Neural cell (in vitro differentiated cells): ENCODE measurements around the gene JRKL. TPM values are rescaled to one million over a fixed set of nuclear protein-coding genes. Genes with fewer than 3 reads are reported as not detected.
"Not testable (repeated sequence)": the region's sequence is repeated elsewhere in the genome, so short reads cannot be mapped to it uniquely, and the experiment has no call there.

ENCODE experiments used
- H2AFZ ChIP-seq: fragments of 200-600, 300-800 bp; sonication (generic), shearing (Covaris generic); 2 replicates; pipeline ENCODE4 v1.6.0; 2014; ENCODE audit warnings: low read depth, mild to moderate bottlenecking, antibody characterized with exemption, low read length, moderate library complexity
- H3F3A ChIP-seq: fragments of 200-600 bp; shearing (Covaris generic); 2 replicates; pipeline ENCODE4 v1.6.1; 2016; ENCODE audit warnings: mild to moderate bottlenecking, moderate library complexity, mixed read lengths, antibody characterized with exemption, low read length; ENCODE audit not compliant: insufficient read depth, poor library complexity, severe bottlenecking
- H3K27ac ChIP-seq: fragments of 200-600, 300-800 bp; sonication (generic), shearing (Covaris generic); 2 replicates; pipeline ENCODE4 v1.5.1; 2014; ENCODE audit warnings: mild to moderate bottlenecking, low read length, moderate library complexity
- H3K27me3 ChIP-seq: fragments of 300-800, 200-600 bp; sonication (generic), shearing (Covaris generic); 2 replicates; pipeline ENCODE4 v1.6.0; 2014; ENCODE audit warnings: mild to moderate bottlenecking, low read depth, low read length, moderate library complexity; ENCODE audit not compliant: insufficient read depth
- H3K36me3 ChIP-seq: fragments of 300-800, 200-600 bp; sonication (generic), shearing (Covaris generic); 2 replicates; pipeline ENCODE4 v1.5.1; 2014; ENCODE audit warnings: mild to moderate bottlenecking, antibody characterized with exemption, low read length, moderate library complexity; ENCODE audit not compliant: insufficient read depth
- H3K4me2 ChIP-seq: fragments of 300-800, 200-600 bp; sonication (generic), shearing (Covaris generic); 2 replicates; pipeline ENCODE4 v1.6.0; 2014; ENCODE audit warnings: mild to moderate bottlenecking, low read length
- H3K4me3 ChIP-seq: fragments of 300-800, 200-600 bp; sonication (generic), shearing (Covaris generic); 2 replicates; pipeline ENCODE4 v1.5.1; 2014; ENCODE audit warnings: mild to moderate bottlenecking, low read length, moderate library complexity
- H3K79me2 ChIP-seq: fragments of 200-600 bp; shearing (Covaris generic); replicated peaks from 2 replicates; pipeline ENCODE4 v1.6.0; 2014; ENCODE audit warnings: mild to moderate bottlenecking, low read length, moderate library complexity; ENCODE audit not compliant: insufficient read depth
- H3K9ac ChIP-seq: fragments of 300-800, 200-600 bp; sonication (generic), shearing (Covaris generic); 2 replicates; pipeline ENCODE4 v1.6.1; 2016; ENCODE audit warnings: mild to moderate bottlenecking, low read length, mixed read lengths
- H3K9me2 ChIP-seq: fragments of 200-600 bp; shearing (Covaris generic); 2 replicates; pipeline ENCODE4 v1.6.1; 2016; ENCODE audit warnings: mild to moderate bottlenecking, low read length, mixed read lengths; ENCODE audit not compliant: insufficient read depth
- H3K9me3 ChIP-seq: fragments of 200-600, 300-800 bp; sonication (generic), shearing (Covaris generic); 2 replicates; pipeline ENCODE4 v1.6.1; 2016; ENCODE audit warnings: mild to moderate bottlenecking, mixed run types, low read length, moderate library complexity, mixed read lengths
- H4K20me1 ChIP-seq: fragments of 200-600 bp; shearing (Covaris generic); 2 replicates; pipeline ENCODE4 v1.6.1; 2016; ENCODE audit warnings: mild to moderate bottlenecking, mixed run types; ENCODE audit not compliant: insufficient read depth
- EP300 ChIP-seq: fragments of 450-650 bp; conservative IDR thresholded peaks from 2 replicates; pipeline ENCODE4 v1.6.1; 2014; ENCODE audit warnings: antibody characterized with exemption, mild to moderate bottlenecking, moderate library complexity; ENCODE audit not compliant: poor library complexity, severe bottlenecking
- EZH2 ChIP-seq: fragments of 200-600, 300-800 bp; shearing (Covaris generic), sonication (generic); IDR thresholded peaks from 2 replicates; pipeline ENCODE4 v1.6.1; 2014; ENCODE audit warnings: antibody characterized with exemption, low read length, borderline replicate concordance, mild to moderate bottlenecking; ENCODE audit not compliant: insufficient read depth, poor library complexity, severe bottlenecking
- MXI1 ChIP-seq: fragments of 450-650 bp; conservative IDR thresholded peaks from 2 replicates; pipeline ENCODE4 v1.6.1; 2014; ENCODE audit warnings: antibody characterized with exemption, mild to moderate bottlenecking; ENCODE audit not compliant: poor library complexity, severe bottlenecking
- POLR2AphosphoS5 ChIP-seq: IDR thresholded peaks from 2 replicates; pipeline ENCODE4 v1.6.1; 2012
- RAD21 ChIP-seq: fragments of 450-650 bp; conservative IDR thresholded peaks from 2 replicates; pipeline ENCODE4 v1.6.1; 2014; ENCODE audit warnings: antibody characterized with exemption, mild to moderate bottlenecking, moderate library complexity
- REST ChIP-seq: IDR thresholded peaks from 2 replicates; pipeline ENCODE4 v1.6.1; 2012; ENCODE audit warnings: borderline replicate concordance
- SMC3 ChIP-seq: fragments of 450-650 bp; conservative IDR thresholded peaks from 2 replicates; pipeline ENCODE4 v1.6.1; 2014; ENCODE audit warnings: antibody characterized with exemption, mild to moderate bottlenecking, moderate library complexity; ENCODE audit not compliant: poor library complexity
- TAF1 ChIP-seq: IDR thresholded peaks from 2 replicates; pipeline ENCODE4 v1.6.1; 2012; ENCODE audit warnings: low read depth
- polyA plus RNA-seq: library from polyadenylated mRNA; depleted of rRNA; stranded (reverse); fragments of >200 nt; gene quantifications from 2 replicates; pipeline ENCODE4 v1.2.3, GENCODE V29; 2014
- TF ChIP-seq, protein P1 (sequence below): fragments of 450-650 bp; IDR thresholded peaks from 2 replicates; pipeline ENCODE4 v1.5.1; 2014; ENCODE audit warnings: antibody characterized with exemption, mild to moderate bottlenecking, moderate library complexity; ENCODE audit not compliant: poor library complexity, severe bottlenecking

Gene JRKL
- polyA plus RNA-seq, 1 donor from 2014 or later = 3.1 TPM

- Histone ChIP-seq H2AFZ (no peak overlapping the region), H3K27me3 (no peaks in the 10 kb centered on the region), H3K9me3 (no peaks in the 10 kb centered on the region), H3K9ac (no peak overlapping the region), H3K79me2 (no peaks in the 10 kb centered on the region), H3K4me3 (no peak overlapping the region), H3F3A (no peaks in the 10 kb centered on the region), H3K9me2 (no peaks in the 10 kb centered on the region), H3K27ac (no peak overlapping the region), H4K20me1 (no peaks in the 10 kb centered on the region), H3K4me2 (no peak overlapping the region), H3K36me3 (no peaks in the 10 kb centered on the region)
- TF ChIP-seq, protein P1, sequence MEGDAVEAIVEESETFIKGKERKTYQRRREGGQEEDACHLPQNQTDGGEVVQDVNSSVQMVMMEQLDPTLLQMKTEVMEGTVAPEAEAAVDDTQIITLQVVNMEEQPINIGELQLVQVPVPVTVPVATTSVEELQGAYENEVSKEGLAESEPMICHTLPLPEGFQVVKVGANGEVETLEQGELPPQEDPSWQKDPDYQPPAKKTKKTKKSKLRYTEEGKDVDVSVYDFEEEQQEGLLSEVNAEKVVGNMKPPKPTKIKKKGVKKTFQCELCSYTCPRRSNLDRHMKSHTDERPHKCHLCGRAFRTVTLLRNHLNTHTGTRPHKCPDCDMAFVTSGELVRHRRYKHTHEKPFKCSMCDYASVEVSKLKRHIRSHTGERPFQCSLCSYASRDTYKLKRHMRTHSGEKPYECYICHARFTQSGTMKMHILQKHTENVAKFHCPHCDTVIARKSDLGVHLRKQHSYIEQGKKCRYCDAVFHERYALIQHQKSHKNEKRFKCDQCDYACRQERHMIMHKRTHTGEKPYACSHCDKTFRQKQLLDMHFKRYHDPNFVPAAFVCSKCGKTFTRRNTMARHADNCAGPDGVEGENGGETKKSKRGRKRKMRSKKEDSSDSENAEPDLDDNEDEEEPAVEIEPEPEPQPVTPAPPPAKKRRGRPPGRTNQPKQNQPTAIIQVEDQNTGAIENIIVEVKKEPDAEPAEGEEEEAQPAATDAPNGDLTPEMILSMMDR = no peak
Observed at GRCh38 chr11:96424693-96425092, 34.9 kb downstream of the JRKL start.

- Histone ChIP-seq H3K9me2 (no peaks in the 10 kb centered on the region), H2AFZ (no peak overlapping the region), H3K27me3 (no peaks in the 10 kb centered on the region), H3K9ac (no peak overlapping the region), H3K36me3 (no peaks in the 10 kb centered on the region), H3K27ac (no peak overlapping the region), H3K4me2 (no peak overlapping the region), H3K79me2 (no peaks in the 10 kb centered on the region), H3K4me3 (no peak overlapping the region), H4K20me1 (no peaks in the 10 kb centered on the region), H3K9me3 (no peaks in the 10 kb centered on the region), H3F3A (peaks cover 5% of the 10 kb centered on the region)
- TF ChIP-seq, protein P1 = no peak
- no peak for TF ChIP-seq EP300
- no peak for TF ChIP-seq SMC3
- no peak for TF ChIP-seq EZH2
- no peak for TF ChIP-seq REST
- TF ChIP-seq POLR2AphosphoS5 = no peak
- TF ChIP-seq RAD21 = no peak
- no peak for TF ChIP-seq TAF1
- no peak for TF ChIP-seq MXI1
Observed at GRCh38 chr11:96430668-96431067, 40.9 kb downstream of the JRKL start.

DNA sequence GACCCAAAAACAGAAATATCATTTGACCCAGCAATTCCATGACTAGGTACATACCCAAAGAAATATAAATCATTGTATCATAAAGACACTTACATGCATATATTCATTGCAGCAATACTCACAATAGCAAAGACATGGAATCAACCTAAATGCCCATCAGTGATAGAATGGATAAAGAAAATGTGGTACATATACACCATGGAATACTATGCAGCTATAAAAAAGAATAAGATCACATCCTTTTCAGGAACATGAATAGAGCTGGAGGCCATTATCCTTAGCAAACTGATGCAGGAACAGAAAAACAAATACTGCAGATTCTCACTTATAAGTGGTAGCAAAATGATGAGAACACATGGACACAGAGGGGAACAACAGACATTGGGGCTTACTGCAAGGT lies 42.8 kb downstream of the JRKL start:
- not testable (repeated sequence) for H3K79me2 ChIP-seq, H3K4me2 ChIP-seq, H3K4me3 ChIP-seq, H3K9ac ChIP-seq, H3K9me3 ChIP-seq, H3K36me3 ChIP-seq, H3K27me3 ChIP-seq, H4K20me1 ChIP-seq, H3F3A ChIP-seq, H2AFZ ChIP-seq, H3K27ac ChIP-seq, H3K9me2 ChIP-seq
